SKM-1 treated with dmso at 0.1 percent for 144 hours (cell line): Measurements from ENCODE around the gene CCDC27.
"Not testable (repeated sequence)": the region's sequence is repeated elsewhere in the genome, so short reads cannot be mapped to it uniquely, and the experiment has no call there.

Source experiments
- DNase-seq: peaks from one replicate; lab custom pipeline; 2025; ENCODE audit not compliant: unreplicated experiment; lab: John Stamatoyannopoulos, UW

Gene CCDC27

GRCh38 chr1:3788756-3789420, 36.6 kb downstream of the CCDC27 start:
- no peak for DNase-seq

- no peak for DNase-seq
Observed at GRCh38 chr1:3789421-3790300, 37.4 kb downstream of the CCDC27 start.

DNA sequence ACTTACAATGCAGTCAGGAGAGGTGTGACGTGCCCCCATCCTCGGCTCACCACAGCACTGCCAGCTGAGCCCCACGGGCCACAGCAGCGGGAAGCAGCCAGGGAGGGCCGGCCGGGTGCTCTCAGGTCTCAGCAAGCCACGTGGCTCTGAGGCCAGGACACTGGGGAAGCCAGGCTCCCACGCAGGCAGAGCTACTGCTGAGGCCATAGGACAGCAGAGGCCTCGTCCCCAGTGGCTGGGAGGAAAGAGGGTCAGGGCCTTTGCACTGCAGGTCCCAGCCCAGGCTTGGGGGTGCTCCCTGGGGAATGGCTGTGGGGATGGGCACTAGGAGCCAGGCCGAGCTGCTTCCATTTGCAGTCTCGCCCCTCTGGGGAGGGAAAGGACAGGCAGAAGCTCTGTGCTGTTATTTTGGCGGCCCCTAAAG, 38.3 kb downstream of the CCDC27 start:
- DNase-seq, result no peak

DNA sequence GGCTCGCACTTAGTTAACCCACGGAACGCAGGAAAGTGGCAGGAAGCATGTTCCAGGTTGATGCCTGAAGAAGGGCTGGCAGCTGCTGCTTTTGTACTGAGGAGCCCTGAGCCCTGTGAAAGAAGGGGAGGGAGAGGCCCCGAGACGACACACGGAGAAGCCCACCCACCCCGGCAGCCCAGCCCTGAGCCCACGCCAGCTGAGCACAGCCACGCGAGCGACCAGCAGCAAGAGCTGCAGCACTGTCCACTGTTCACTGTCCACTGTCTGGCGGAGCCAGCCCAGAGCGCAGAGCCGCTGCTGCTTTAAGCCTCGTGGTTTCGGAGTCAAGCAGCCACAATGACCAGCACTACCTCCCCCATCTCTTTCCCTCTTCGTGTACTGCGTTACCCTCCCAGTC, 38.7 kb downstream of the CCDC27 start:
- DNase-seq, result no peak

DNA sequence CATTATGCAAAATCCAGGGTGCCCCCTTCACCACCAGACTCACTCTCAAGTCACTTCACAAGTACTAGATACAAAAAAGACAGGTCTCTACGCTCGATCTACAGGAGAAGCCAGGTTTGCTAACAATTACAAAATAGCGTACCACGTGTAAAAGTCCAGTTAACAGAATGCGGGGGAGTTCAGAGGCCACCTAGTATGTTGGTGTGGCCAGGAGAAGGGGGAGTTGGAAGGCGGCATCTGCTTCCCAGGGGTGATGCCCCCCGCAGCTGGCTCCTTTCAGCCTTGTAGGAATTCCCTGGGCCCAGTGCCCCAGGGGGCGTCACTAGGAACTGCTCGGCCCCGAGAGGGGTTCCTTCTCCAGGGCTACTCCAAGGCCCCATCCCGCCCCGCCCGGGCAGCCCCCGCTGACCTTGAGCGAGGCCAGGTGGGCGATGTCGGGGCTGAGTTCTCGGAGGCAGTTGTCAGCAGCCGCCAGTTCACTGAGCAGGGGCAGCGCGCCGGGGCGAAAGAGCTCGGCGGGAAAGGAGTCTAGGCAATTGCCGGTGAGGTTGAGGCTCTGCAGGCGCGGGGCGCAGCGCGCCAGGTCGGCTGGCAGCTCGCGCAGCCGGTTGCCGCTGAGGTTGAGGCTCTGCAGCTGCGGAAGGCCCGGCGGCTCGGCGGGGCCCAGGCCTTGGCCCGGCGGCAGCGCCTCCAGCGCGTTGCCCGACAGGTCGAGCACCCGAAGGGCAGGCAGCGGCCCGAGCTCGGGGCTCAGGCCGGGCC, 43.4 kb downstream of the CCDC27 start:
- no peak for DNase-seq

GRCh38 chr1:3796215-3797061, 44.2 kb downstream of the CCDC27 start, which contains the start of gene LRRC47:
Gene LRRC47 (minus strand): TSS chr1:3796498. CDS start chr1:3796476, 22 bp downstream.
- DNase-seq, result peak; percentile 79

- no peak for DNase-seq
Observed at GRCh38 chr1:3799976-3800685, 47.9 kb downstream of the CCDC27 start.

GRCh38 chr1:3800795-3801194, 48.5 kb downstream of the CCDC27 start:
- DNase-seq, result not testable (repeated sequence)

GRCh38 chr1:3803905-3804626, 51.8 kb downstream of the CCDC27 start:
- DNase-seq, result no peak

- not testable (repeated sequence) for DNase-seq
Observed at GRCh38 chr1:3804627-3804944, 52.3 kb downstream of the CCDC27 start.

GRCh38 chr1:3805038-3805437, 52.8 kb downstream of the CCDC27 start:
- no peak for DNase-seq

- no peak for DNase-seq
Observed at GRCh38 chr1:3807769-3808168, 55.5 kb downstream of the CCDC27 start.

DNA sequence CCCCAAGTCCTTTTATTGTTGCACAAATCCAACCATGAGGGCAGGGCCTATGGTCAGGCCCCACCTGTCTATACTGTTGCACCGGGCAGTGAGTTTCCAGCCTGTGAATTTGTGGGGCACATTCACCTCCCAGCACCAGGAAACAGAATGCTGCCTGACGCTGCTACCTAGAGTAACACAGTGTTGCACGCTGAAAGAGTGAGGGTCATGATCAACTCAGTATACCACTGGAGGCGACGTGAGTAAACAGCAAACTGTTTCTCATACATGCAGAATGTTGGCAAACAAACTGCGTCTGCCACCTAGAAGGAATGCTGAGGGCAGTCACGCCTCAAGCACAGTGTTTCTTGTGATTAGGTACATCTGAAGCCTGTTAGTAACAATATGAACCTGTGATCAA, 57.4 kb downstream of the CCDC27 start:
- DNase-seq, result no peak

- DNase-seq, result not testable (repeated sequence)
Observed at GRCh38 chr1:3810149-3810761, 58.0 kb downstream of the CCDC27 start.

- DNase-seq, result no peak
Observed at GRCh38 chr1:3811595-3811911, 59.3 kb downstream of the CCDC27 start.

- DNase-seq, result no peak
Observed at GRCh38 chr1:3814065-3814464, 61.8 kb downstream of the CCDC27 start.

DNA sequence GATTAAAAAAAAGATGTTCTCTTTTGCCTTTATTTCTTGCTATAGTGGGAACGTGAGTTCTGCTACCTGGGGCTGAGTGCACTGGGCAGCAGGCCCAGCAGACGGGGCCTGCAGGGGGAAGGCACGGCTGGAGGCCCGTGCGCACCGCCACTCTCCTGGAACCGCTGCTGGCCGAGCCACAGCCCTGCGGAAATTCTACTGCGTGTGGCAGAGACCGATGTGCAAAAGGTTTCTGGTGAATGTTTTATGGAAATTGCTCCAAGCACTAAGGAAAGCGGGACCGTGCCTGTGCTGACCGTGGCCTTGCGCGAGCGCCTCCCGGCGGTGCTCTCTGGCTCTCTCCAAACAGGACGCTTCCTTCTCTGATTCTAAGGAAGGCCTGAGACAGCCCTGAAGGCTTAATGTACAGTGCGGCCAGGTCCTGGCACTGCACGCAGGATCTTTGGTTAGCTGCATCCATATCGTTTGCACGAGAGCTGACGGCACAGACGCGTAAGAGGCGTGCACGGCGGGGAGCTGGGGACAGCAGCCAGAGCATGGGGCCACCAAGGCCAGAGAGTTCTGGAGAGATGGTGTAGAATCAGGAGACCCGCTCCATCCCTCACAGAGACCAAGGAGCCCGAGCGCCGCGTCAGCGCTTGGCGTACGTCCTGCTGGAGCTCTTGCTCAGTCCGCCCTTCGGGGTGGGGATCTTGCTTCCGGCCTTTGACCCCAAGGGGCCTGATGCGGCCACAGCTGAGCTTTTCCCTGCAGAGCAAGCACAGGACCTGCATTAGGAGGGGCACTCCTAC, 62.7 kb downstream of the CCDC27 start:
- no peak for DNase-seq

DNA sequence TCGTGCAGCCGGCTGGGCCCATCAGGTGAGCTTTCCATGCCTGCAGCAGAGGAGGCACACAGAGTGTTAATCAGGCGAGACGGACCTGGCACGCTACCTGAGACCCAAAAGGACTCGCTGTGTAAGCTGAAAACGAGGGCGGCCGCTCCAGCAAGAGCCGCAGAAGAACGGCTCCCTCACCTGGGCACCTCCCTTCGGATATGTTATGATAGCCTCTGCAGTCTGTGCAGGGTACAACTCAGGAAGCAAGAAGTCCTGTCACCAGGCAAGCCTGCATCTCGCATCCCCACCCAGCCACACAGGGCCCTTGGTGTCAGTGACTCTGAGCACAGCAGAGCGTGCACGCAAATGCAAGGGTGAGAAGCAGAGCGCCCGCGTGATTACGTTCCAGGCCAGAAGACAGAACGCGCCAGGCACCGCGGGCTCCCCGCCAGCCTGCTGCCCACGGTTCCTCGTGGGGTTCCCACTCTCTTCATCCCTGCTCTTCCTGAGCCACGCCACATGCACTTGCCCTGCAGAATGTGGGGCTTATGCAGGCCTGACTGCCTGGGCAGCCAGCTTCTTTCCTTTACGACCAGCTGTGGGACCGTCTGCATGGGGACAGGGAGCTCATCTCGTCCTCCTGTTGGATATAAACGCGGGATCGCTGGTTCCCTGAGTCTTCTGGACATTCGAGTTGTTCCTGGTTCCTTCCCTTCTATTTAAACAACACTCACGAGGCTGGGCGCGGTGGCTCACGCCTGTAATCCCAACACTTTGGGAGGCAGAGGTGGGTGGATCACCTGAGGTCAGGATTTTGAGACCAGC, 64.3 kb downstream of the CCDC27 start:
- no peak for DNase-seq
